Fibroblast of lung (primary cell): ENCODE results near the gene NOS3.
"Not testable (repeated sequence)": the region's sequence is repeated elsewhere in the genome, so short reads cannot be mapped to it uniquely, and the experiment has no call there.

Source experiments
- CTCF ChIP-seq, 2 donors: IDR thresholded peaks in 1 of 2; conservative IDR thresholded peaks in 1 of 2; 1 replicate in 1 of 2; 2 replicates in 1 of 2; pipeline ENCODE4 v1.5.1; 2011 to 2012; ENCODE audit warnings: low read length in 2 of 2, control low read depth in 1 of 2, inconsistent platforms in 1 of 2, low read depth in 1 of 2, mild to moderate bottlenecking in 1 of 2
- EZH2 ChIP-seq: IDR thresholded peaks from 2 replicates; pipeline ENCODE4 v1.5.1; 2012; ENCODE audit warnings: low read length, control low read depth, mild to moderate bottlenecking; ENCODE audit errors: missing control alignments

GRCh38 chr7:151026771-151027727 lies 36.2 kb downstream of the NOS3 start:
- TF ChIP-seq CTCF (conservative IDR thresholded peaks at IDR 0.05 in 1 of 2, IDR thresholded peaks at IDR 0.05 in 1 of 2; ENCODE audit: low read depth in 1 of 2, low read length in 2 of 2); EZH2: not testable (repeated sequence)
